HL-60/S4 treated with phorbol 12-myristate 13-acetate at 8.2 ng/mL for 4 days and 3 days (cell line): ENCODE results near the gene ITGB1BP2.
"Not testable (repeated sequence)": the region's sequence is repeated elsewhere in the genome, so short reads cannot be mapped to it uniquely, and the experiment has no call there.

Experiments used
- in situ Hi-C: fragments of 300-500 bp; cut with MboI; formaldehyde crosslinking; loops from 2 replicates; pipeline ENCODE4 v1.15.0; 2022; ENCODE audit warnings: low sequenced_read_pairs

ITGB1BP2 gene

GRCh38 chrX:71300495-71300894 lies 1.1 kb upstream of the ITGB1BP2 start:
- in situ Hi-C loops = not testable (repeated sequence)

- in situ Hi-C loops = no loop called here
Measured at GRCh38 chrX:71302461-71303213, 1.1 kb downstream of the ITGB1BP2 start.

GRCh38 chrX:71304561-71304960 lies 3.0 kb downstream of the ITGB1BP2 start:
- in situ Hi-C loops = no loop called here

- in situ Hi-C loops = no loop called here
Measured at GRCh38 chrX:71315917-71316316, 14.4 kb downstream of the ITGB1BP2 start.

GRCh38 chrX:71316959-71317358 lies 15.4 kb downstream of the ITGB1BP2 start:
- in situ Hi-C loops = not testable (repeated sequence)

GRCh38 chrX:71320126-71320525 lies 18.6 kb downstream of the ITGB1BP2 start:
- in situ Hi-C loops = no loop called here

- in situ Hi-C loops = no loop called here
Measured at GRCh38 chrX:71321731-71322130, 20.2 kb downstream of the ITGB1BP2 start.

GRCh38 chrX:71324452-71324851 lies 22.9 kb downstream of the ITGB1BP2 start:
- in situ Hi-C loops = not testable (repeated sequence)

- in situ Hi-C loops = no loop called here
Measured at GRCh38 chrX:71326394-71326793, 24.8 kb downstream of the ITGB1BP2 start.

- in situ Hi-C loops = not testable (repeated sequence)
Measured at GRCh38 chrX:71349151-71349665, 47.7 kb downstream of the ITGB1BP2 start.

- in situ Hi-C loops = not testable (repeated sequence)
Measured at GRCh38 chrX:71349867-71350266, 48.3 kb downstream of the ITGB1BP2 start.

- in situ Hi-C loops = not testable (repeated sequence)
Measured at GRCh38 chrX:71352439-71352838, 50.9 kb downstream of the ITGB1BP2 start.
